ENCODE results near the gene VTI1A. TPM values are rescaled to one million over a fixed set of nuclear protein-coding genes. Genes with fewer than 3 reads are reported as not detected.

VTI1A gene
- total RNA-seq, 2 donors from 2014 or later: 71.6 to 139 TPM

DNA sequence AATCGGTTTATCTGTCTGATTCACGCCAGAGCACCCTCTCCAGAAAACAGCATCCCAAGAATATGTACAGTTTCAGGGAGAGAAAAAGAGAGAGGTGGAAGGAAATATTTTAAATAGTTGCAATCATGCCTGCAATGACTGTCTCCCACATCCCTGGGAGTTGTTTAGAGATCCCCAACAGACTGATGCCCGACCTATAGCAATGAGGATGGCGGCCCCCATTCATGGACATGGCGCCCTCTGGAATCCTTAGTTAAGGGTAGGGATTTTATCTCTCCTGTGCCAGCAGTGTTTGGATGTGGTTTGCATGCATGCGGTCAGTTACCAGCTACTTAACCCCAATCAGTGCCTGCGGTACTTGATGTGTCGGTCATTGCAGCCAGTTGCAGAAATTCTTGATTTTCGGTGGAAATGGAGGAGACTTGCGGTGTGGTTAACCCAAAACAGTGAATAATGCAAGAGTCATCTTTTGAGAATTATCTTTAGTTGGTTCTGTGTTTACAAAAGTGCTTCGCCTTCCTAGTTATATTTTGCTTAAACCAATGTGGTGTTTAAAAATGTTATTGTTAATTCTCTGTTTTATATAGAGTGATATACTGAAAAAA is 317.0 kb downstream of the VTI1A start:
- Histone ChIP-seq H3K4me1 (ENCODE audit: control insufficient read depth in 1 of 2, low read depth in 2 of 2) (no peaks in the 10 kb centered on the region), H3K27me3 (replicated peaks; ENCODE audit: insufficient read depth) (no peaks in the 10 kb centered on the region), H3K27ac (no peak overlapping the region), H3K4me3 (no peak overlapping the region), H3K9me3 (no peaks in the 10 kb centered on the region), H3K36me3 (no peaks in the 10 kb centered on the region)
- DNase-seq (ENCODE audit: low spot score) (no peak), ATAC-seq (ENCODE audit: insufficient number of reproducible peaks, low FRiP score, low read depth) (no peak)
- TF ChIP-seq, protein P1, sequence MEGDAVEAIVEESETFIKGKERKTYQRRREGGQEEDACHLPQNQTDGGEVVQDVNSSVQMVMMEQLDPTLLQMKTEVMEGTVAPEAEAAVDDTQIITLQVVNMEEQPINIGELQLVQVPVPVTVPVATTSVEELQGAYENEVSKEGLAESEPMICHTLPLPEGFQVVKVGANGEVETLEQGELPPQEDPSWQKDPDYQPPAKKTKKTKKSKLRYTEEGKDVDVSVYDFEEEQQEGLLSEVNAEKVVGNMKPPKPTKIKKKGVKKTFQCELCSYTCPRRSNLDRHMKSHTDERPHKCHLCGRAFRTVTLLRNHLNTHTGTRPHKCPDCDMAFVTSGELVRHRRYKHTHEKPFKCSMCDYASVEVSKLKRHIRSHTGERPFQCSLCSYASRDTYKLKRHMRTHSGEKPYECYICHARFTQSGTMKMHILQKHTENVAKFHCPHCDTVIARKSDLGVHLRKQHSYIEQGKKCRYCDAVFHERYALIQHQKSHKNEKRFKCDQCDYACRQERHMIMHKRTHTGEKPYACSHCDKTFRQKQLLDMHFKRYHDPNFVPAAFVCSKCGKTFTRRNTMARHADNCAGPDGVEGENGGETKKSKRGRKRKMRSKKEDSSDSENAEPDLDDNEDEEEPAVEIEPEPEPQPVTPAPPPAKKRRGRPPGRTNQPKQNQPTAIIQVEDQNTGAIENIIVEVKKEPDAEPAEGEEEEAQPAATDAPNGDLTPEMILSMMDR (IDR thresholded peaks at IDR 0.05): no peak

DNA sequence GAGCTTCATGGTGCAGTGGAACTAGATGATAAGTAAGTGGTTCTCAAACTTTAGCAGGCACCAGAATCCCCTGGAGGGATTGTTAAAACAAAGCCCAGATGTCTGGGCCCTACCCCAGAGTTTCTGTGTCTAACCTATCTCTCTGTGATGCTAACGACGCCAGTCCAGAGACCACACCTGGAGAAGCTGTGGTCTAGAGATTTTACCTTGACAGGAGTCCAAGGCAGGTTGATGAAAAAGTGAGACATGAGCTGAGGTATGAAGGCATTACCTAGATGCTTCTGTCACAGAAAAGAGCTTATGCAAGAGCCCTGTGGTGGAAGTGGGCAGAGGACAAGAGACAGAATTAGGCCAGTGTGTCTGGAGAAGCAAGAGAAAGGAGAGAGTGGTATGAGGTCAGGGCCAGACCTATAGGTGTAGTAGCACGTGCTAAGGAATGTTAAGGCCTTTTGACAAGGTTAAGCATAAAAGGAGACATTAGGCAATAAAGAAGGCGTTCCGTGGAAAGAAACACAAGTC is 318.8 kb downstream of the VTI1A start:
- H3K4me1 ChIP-seq (ENCODE audit: control insufficient read depth in 1 of 2, low read depth in 2 of 2): no peaks in the 10 kb centered on the region
- ATAC-seq (ENCODE audit: insufficient number of reproducible peaks, low FRiP score, low read depth) (no peak), DNase-seq (ENCODE audit: low spot score) (no peak)
- H3K9me3 ChIP-seq: no peaks in the 10 kb centered on the region
- H3K27me3 ChIP-seq (replicated peaks; ENCODE audit: insufficient read depth): no peaks in the 10 kb centered on the region
- TF ChIP-seq, protein P1 (IDR thresholded peaks at IDR 0.05): no peak
- no peak overlapping the region for H3K27ac ChIP-seq
- no peaks in the 10 kb centered on the region for H3K36me3 ChIP-seq
- H3K4me3 ChIP-seq: no peak overlapping the region

DNA sequence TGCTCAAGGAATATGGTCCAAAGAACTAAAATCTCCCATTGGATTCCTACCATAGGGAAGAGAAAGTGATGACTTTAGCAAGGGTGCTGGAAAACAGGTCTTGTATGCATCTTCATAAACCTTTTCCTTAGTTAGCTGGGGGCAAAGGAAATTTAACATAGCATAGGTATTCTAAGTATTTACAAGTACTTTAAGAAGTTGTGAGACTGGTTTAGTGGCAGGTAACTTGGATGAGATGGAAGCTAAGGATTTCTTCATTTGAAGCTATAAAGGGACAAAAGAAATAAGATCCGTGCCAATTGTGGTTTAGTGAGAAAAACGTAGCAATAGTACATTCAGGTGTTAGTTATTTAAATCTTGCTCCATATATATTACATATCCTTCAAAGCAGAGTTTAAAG is 319.6 kb downstream of the VTI1A start:
- no peak for ATAC-seq (ENCODE audit: insufficient number of reproducible peaks, low FRiP score, low read depth)
- TF ChIP-seq, protein P1 (IDR thresholded peaks at IDR 0.05): no peak
- H3K4me1 ChIP-seq (ENCODE audit: control insufficient read depth in 1 of 2, low read depth in 2 of 2): no peaks in the 10 kb centered on the region
- no peak overlapping the region for H3K27ac ChIP-seq
- H3K4me3 ChIP-seq: no peak overlapping the region
- H3K9me3 ChIP-seq: no peaks in the 10 kb centered on the region
- no peaks in the 10 kb centered on the region for H3K36me3 ChIP-seq
- H3K27me3 ChIP-seq (replicated peaks; ENCODE audit: insufficient read depth): no peaks in the 10 kb centered on the region
- DNase-seq (ENCODE audit: low spot score): no peak

DNA sequence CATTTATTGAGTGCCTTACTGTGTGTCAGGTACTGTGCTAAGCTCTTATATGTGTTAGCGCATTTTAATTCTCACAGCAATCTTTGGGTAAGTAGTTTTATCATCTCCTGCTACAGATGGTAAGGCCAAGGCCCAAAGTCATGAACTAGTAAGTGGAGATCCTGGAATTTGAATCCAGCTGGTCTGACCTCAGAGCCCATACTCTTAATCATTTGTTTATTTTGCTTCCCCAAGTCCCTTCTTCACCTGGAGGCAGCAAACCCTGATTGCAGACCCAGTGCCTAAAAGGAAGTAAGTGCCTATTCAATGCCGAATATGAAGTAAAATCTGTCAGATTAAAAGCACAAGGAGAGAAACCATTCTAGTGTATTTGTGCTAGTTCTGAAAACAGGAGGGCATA is 320.1 kb downstream of the VTI1A start:
- TF ChIP-seq, protein P1 (IDR thresholded peaks at IDR 0.05): no peak
- H3K9me3 ChIP-seq: no peaks in the 10 kb centered on the region
- no peaks in the 10 kb centered on the region for H3K36me3 ChIP-seq
- ATAC-seq (ENCODE audit: insufficient number of reproducible peaks, low FRiP score, low read depth) (no peak), DNase-seq (ENCODE audit: low spot score) (no peak)
- no peaks in the 10 kb centered on the region for H3K4me1 ChIP-seq (ENCODE audit: control insufficient read depth in 1 of 2, low read depth in 2 of 2)
- no peaks in the 10 kb centered on the region for H3K27me3 ChIP-seq (replicated peaks; ENCODE audit: insufficient read depth)
- H3K27ac ChIP-seq: no peak overlapping the region
- H3K4me3 ChIP-seq: no peak overlapping the region

DNA sequence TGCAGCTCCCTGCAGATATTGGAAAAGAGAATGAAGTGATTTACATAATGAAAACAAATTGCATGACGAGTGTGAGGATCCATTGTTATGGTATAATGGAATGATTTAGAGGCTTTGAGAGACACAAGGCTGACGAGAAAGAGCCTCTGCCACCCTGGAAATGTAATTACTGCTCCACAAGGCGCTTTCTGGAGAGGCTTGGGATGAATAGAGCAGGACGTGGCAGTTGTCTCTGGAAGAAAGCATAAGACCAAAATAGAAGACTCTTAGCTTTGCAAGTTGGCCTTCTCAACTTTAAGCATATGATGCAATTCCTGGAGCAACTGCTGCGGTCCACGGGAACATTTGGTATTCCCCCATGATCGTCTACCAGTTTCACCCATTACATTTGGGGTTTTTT is 321.1 kb downstream of the VTI1A start:
- TF ChIP-seq, protein P1 (IDR thresholded peaks at IDR 0.05): no peak
- Histone ChIP-seq H3K4me1 (ENCODE audit: control insufficient read depth in 1 of 2, low read depth in 2 of 2) (no peaks in the 10 kb centered on the region), H3K27ac (no peak overlapping the region), H3K9me3 (no peaks in the 10 kb centered on the region), H3K27me3 (replicated peaks; ENCODE audit: insufficient read depth) (no peaks in the 10 kb centered on the region), H3K36me3 (no peaks in the 10 kb centered on the region), H3K4me3 (no peak overlapping the region)
- DNase-seq (ENCODE audit: low spot score) (no peak), ATAC-seq (ENCODE audit: insufficient number of reproducible peaks, low FRiP score, low read depth) (no peak)

Measured in thoracic aorta (tissue), 2 donors.